ENCODE measurements around the gene YTHDF2.

YTHDF2 gene

DNA sequence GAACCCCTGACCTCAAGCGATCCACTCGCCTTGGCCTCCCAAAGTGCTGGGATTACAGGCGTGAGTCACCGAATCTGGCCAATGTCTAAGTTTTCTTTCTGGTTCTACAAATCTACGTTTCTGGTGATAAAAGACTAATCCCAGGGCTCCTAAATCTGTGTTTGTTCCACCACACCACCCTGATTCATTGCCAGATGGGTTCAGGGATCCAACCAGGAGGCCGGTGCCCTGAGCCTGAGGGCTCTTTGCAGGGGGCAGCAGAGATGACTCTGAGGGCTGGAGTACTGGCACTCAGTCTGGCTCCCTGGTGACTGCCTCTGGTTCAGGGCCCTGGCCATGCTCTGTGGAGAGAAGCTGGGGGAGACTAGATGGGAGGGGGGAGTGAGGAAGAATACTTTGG lies 64.7 kb downstream of the YTHDF2 start:
- no peak for DNase-seq (ENCODE audit: low read depth)

DNA sequence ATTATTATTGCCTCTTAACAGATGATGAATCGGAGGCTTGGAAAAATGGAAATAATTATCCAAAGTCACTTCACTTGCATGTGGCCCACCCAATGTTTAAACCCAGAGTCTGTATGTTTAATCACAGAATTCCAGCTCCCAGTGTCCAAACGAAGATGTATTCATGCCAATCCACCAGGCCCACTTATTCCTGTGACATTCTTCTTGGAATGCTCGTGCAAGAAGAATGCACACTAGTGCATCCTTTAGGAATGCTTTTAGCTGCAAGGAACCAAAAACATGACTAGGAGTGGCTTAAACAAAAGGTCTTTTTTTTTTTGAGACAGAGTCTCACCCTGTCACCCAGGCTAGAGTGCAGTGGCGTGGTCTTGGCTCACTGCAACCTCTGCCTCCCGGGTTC lies 66.3 kb downstream of the YTHDF2 start:
- DNase-seq (ENCODE audit: low read depth), result no peak

DNA sequence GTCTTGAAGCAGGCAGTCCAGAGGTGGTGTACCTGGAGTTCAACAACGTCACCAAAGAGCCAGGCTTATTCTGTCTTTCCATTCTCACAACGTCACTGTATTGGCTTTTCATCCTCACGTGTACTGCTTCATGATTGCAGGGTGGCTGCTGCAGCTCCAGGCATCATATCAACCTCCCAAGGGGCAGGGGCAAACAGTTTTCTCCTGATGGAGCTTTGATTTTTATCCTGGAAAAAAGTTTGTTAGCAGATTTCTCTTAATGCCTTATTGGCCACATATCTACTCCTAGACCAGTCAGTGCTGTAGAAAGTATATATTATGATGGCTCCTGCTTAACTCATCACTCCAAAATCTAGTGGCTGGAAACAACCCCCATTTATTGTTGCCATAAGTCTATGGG lies 66.9 kb downstream of the YTHDF2 start:
- no peak for DNase-seq (ENCODE audit: low read depth)

DNA sequence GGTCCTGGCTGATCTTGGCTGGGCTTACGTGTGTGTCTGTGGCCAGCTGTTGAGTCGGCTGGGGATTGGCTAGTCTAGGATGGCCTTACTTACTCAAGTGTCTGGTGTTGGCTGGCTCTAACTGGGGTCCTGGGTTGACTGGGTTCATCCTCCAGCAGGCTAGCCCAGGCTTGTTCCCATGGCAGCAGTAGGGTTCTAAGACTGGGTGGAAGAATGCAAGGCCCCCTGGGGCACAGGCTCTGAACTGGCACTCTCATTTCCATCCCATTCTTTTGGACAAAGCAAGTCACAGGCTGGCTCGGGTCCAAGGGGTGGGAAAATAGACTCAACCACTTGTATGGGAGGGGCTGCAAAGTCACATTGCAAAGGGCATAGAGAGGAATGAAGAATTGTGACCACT lies 67.3 kb downstream of the YTHDF2 start:
- DNase-seq (ENCODE audit: low read depth), result no peak

- DNase-seq (ENCODE audit: low read depth), result no peak
Measured at GRCh38 chr1:28807046-28807445, 70.3 kb downstream of the YTHDF2 start.

GRCh38 chr1:28807986-28808385 lies 71.2 kb downstream of the YTHDF2 start:
- no peak for DNase-seq (ENCODE audit: low read depth)

GRCh38 chr1:28811369-28811765 lies 74.6 kb downstream of the YTHDF2 start:
- DNase-seq (ENCODE audit: low read depth), result no peak

DNA sequence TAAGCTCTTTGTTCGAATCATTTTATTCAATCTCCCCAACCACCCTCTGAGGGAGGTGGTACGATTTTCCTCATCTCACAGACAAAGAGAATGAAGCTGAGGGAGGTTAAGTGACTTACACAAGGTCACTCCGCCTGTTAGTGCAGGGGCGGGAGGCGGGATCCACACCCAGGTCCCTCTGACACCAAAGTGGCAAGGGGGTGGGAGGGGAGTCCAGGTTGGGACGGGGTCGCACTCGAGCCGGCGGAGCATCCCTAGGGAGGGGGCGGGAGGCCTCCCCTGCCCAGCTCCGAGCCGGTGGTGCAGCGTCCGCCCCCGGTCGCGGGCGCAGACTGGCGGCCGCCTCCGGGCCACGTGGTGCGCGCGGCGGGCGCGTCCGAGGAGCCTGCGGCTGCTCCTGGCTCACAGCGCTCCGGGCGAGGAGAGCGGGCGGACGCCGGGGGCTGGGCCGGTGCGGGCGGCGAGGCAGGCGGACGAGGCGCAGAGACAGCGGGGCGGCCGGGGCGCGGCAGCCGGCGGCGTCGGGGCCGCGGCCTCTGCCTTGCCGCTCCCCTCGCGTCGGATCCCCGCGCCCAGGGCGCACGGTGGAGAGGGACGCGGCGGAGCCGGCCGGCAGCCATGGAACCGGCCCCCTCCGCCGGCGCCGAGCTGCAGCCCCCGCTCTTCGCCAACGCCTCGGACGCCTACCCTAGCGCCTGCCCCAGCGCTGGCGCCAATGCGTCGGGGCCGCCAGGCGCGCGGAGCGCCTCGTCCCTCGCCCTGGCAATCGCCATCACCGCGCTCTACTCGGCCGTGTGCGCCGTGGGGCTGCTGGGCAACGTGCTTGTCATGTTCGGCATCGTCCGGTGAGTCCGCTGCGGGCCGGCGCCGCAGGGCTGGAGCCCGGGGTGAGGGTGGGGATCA lies 75.3 kb downstream of the YTHDF2 start, which contains the start of gene OPRD1:
Gene OPRD1, plus strand, starts transcription at position 405 of the 903 bp plus-strand sequence. Its CDS starts 214 bp downstream, at position 619.
- DNase-seq (ENCODE audit: low read depth), result no peak

DNA sequence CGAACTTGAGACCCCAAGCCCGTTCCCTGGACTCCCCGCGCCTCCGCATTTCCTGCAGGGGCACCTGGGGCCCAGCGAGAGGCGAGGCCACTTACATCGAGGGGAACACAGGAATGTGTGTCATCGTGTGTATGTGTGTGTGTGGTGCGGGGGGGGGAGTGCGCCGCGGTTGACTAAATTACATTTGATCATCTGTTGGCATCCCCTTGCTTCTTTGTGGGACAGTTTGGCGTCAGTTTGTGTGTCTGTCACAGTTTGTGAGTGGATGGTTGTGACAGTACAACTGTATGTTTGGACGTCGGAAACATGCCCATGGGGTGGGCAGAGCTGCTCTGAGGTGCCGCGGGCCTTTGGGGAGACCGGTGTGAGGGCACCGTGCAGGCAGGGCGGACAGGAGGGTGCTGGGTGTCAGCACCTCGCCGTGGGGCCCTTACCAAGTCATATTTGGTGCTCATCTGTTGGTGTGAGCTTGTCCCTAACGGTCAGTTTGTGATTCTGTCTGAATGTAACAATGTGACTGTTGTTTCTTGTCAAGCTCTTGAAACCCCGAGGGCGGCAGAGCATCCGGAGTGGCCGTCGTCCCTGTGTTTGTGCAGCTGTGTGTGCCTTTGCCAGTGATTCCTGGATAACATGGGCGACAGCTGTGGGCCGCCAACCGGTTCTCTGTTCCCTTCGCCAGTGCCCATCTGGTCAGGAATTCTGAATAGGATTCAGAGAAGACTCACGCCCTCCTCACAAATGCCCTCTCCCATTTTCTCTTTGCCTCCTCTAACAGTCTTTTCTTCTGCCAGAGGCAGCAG lies 76.1 kb downstream of the YTHDF2 start:
- DNase-seq (ENCODE audit: low read depth), result no peak

- no peak for DNase-seq (ENCODE audit: low read depth)
Measured at GRCh38 chr1:28813931-28814465, 77.3 kb downstream of the YTHDF2 start.

- no peak for DNase-seq (ENCODE audit: low read depth)
Measured at GRCh38 chr1:28815533-28816185, 78.9 kb downstream of the YTHDF2 start.

GRCh38 chr1:28817133-28817532 lies 80.4 kb downstream of the YTHDF2 start:
- no peak for DNase-seq (ENCODE audit: low read depth)

DNA sequence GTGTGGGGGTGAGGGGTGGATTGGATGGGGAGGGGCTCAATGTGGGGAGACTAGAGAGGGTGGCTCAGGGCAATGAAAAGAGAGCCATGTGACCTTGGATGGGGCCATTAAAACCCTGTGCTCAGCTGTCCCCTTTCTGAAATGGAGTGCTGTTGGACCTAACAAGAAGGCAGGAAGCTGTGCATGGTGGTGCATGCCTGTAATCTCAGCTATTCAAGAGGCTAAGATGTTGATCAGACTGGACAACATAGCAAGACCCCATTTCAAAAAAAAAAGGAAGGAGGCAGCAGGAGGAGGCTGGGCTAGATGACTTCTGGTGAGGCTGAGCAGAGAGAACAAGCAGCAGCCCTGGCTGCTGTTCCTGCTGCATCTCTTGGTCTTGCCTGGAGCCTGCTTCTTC lies 82.3 kb downstream of the YTHDF2 start:
- no peak for DNase-seq (ENCODE audit: low read depth)

All from activated T-helper 9 cell treated with anti-CD3 and anti-CD28 coated beads, Interleukin-2, amount 50 U/mL, for 16 hours (primary cell).